Upper lobe of left lung (tissue), 4 donors: ENCODE measurements around the gene NT5C1A.

Experiments used
- EP300 ChIP-seq, 4 donors: sonication (generic); formaldehyde crosslinking; IDR thresholded peaks; one replicate each; pipeline ENCODE4 v1.5.1; 2017; ENCODE audit warnings: antibody characterized with exemption in 4 of 4, control low read depth in 2 of 4
- POLR2A ChIP-seq, 4 donors: fragments of 450-650 bp; IDR thresholded peaks; one replicate each; pipeline ENCODE4 v1.5.1; 2016 to 2017; ENCODE audit warnings: antibody characterized with exemption in 4 of 4, mild to moderate bottlenecking in 2 of 4
- POLR2AphosphoS5 ChIP-seq, 2 donors: sonication (generic); formaldehyde crosslinking; IDR thresholded peaks; one replicate each; pipeline ENCODE4 v1.5.1; 2017; ENCODE audit warnings: antibody characterized with exemption in 2 of 2
- TF ChIP-seq, protein P1 (sequence below), 6 experiments: fragments of 450-650 bp in 4 of 6; fragments of 200-600 bp in 2 of 6; sonication (generic) in 2 of 6; IDR thresholded peaks; one replicate each; pipeline ENCODE4 v1.5.1; 2016 to 2019; ENCODE audit warnings: antibody characterized with exemption in 6 of 6

DNA sequence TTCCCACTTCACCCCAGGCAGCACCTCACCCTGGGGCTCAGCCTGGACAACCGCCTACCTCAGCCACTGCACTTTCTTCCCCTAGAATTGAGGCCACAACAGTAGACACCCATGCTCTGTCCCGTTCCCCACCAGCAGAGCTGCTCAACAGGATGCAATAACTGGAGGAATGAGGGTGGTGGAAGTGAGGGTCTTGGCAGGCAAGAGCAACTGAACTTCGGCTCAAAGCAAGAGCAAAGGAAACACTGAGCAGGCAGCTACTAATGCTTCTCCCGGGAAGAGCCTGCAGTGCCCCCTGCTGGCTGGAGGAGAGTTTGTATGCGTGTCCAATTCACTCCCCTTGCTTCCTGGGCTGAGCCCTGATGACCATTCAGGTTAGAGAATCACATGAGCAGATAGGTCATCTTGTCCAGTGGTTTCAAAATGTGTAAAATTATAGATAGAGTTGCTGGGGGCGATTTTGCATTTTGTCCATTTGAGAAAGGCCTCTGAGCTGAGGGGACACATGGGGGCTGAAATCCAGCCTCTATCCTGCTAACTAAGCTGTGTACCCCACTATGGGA lies 13.9 kb downstream of the NT5C1A start:
- TF ChIP-seq, protein P1, sequence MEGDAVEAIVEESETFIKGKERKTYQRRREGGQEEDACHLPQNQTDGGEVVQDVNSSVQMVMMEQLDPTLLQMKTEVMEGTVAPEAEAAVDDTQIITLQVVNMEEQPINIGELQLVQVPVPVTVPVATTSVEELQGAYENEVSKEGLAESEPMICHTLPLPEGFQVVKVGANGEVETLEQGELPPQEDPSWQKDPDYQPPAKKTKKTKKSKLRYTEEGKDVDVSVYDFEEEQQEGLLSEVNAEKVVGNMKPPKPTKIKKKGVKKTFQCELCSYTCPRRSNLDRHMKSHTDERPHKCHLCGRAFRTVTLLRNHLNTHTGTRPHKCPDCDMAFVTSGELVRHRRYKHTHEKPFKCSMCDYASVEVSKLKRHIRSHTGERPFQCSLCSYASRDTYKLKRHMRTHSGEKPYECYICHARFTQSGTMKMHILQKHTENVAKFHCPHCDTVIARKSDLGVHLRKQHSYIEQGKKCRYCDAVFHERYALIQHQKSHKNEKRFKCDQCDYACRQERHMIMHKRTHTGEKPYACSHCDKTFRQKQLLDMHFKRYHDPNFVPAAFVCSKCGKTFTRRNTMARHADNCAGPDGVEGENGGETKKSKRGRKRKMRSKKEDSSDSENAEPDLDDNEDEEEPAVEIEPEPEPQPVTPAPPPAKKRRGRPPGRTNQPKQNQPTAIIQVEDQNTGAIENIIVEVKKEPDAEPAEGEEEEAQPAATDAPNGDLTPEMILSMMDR (IDR thresholded peaks at IDR 0.05), result peak; percentile 54 to 71 (median 68)
- TF ChIP-seq POLR2A (IDR thresholded peaks at IDR 0.05) (no peak), EP300 (IDR thresholded peaks at IDR 0.05) (no peak), POLR2AphosphoS5 (IDR thresholded peaks at IDR 0.05) (no peak)
